Neuronal stem cell (in vitro differentiated cells): ENCODE data around the gene INPP5B.

ENCODE experiments used
- DNase-seq: peaks from one replicate; pipeline ENCODE4 v3.0.0-alpha.2; 2013; ENCODE audit warnings: low spot score
- H2AFZ ChIP-seq: one replicate; pipeline ENCODE4 v1.6.1; 2013; ENCODE audit warnings: mild to moderate bottlenecking, low read length, inconsistent platforms
- H2AK5ac ChIP-seq: 2 replicates; pipeline ENCODE4 v1.6.1; 2013; ENCODE audit warnings: low read depth, mild to moderate bottlenecking, inconsistent platforms, low read length, moderate library complexity, mixed read lengths
- H2BK120ac ChIP-seq: 2 replicates; pipeline ENCODE4 v1.6.1; 2013; ENCODE audit warnings: low read depth, mild to moderate bottlenecking, inconsistent platforms, low read length, moderate library complexity, mixed read lengths
- H2BK12ac ChIP-seq: one replicate; pipeline ENCODE4 v1.6.1; 2013; ENCODE audit warnings: low read length, inconsistent platforms
- H2BK15ac ChIP-seq: 2 replicates; pipeline ENCODE4 v1.6.1; 2013; ENCODE audit warnings: mild to moderate bottlenecking, low read length, inconsistent platforms, mixed read lengths
- H2BK5ac ChIP-seq: one replicate; pipeline ENCODE4 v1.6.1; 2013; ENCODE audit warnings: inconsistent platforms, mild to moderate bottlenecking, low read length, moderate library complexity
- H3K14ac ChIP-seq: one replicate; pipeline ENCODE4 v1.6.1; 2013; ENCODE audit warnings: low read length, inconsistent platforms
- H3K18ac ChIP-seq: 2 replicates; pipeline ENCODE4 v1.6.1; 2013; ENCODE audit warnings: low read length, inconsistent platforms
- H3K23ac ChIP-seq: 2 replicates; pipeline ENCODE4 v1.6.1; 2013; ENCODE audit warnings: low read depth, mild to moderate bottlenecking, mixed read lengths, low read length, inconsistent platforms; ENCODE audit not compliant: poor library complexity
- H3K27ac ChIP-seq: replicated peaks from 3 replicates; pipeline ENCODE4 v1.5.1; 2013; ENCODE audit warnings: low read length, inconsistent platforms
- H3K27me3 ChIP-seq, 3 experiments: 2 replicates each; pipeline ENCODE4 v1.6.1; 2013; ENCODE audit warnings: low read length in 3 of 3, mild to moderate bottlenecking in 2 of 3, inconsistent platforms in 1 of 3, low read depth in 1 of 3, mixed read lengths in 1 of 3, moderate library complexity in 1 of 3; ENCODE audit not compliant: control insufficient read depth in 3 of 3, insufficient read depth in 3 of 3
- H3K36me3 ChIP-seq, 2 donors: replicated peaks in 1 of 2; 2 replicates each; pipeline ENCODE4 v1.6.1; 2013; ENCODE audit warnings: low read length in 2 of 2; ENCODE audit not compliant: control insufficient read depth in 2 of 2, insufficient read depth in 2 of 2
- H3K4ac ChIP-seq: 2 replicates; pipeline ENCODE4 v1.6.1; 2013; ENCODE audit warnings: inconsistent platforms, mild to moderate bottlenecking, low read length, moderate library complexity
- H3K4me1 ChIP-seq, 2 donors: 1 replicate in 1 of 2; 2 replicates in 1 of 2; pipeline ENCODE4 v1.6.1; 2013; ENCODE audit warnings: low read length in 2 of 2, low read depth in 1 of 2; ENCODE audit not compliant: control insufficient read depth in 2 of 2, insufficient read depth in 1 of 2
- H3K4me2 ChIP-seq: one replicate; pipeline ENCODE4 v1.6.1; 2013; ENCODE audit warnings: mild to moderate bottlenecking, low read length, inconsistent platforms; ENCODE audit not compliant: insufficient read depth, poor library complexity, severe bottlenecking
- H3K4me3 ChIP-seq, 2 donors: 2 replicates each; pipeline ENCODE4 v1.5.1; 2013; ENCODE audit warnings: low read length in 2 of 2, mild to moderate bottlenecking in 2 of 2, inconsistent platforms in 1 of 2, moderate library complexity in 1 of 2
- H3K79me1 ChIP-seq: one replicate; pipeline ENCODE4 v1.6.1; 2013; ENCODE audit warnings: low read depth, mild to moderate bottlenecking, inconsistent platforms, low read length, moderate library complexity
- H3K9ac ChIP-seq: one replicate; pipeline ENCODE4 v1.6.1; 2013; ENCODE audit warnings: mild to moderate bottlenecking, low read depth, low read length, inconsistent platforms; ENCODE audit not compliant: poor library complexity
- H3K9me3 ChIP-seq, 2 donors: replicated peaks in 1 of 2; 2 replicates each; pipeline versions ENCODE3 to v1.6.1; 2013; ENCODE audit warnings: low read length in 2 of 2, mild to moderate bottlenecking in 2 of 2, inconsistent platforms in 1 of 2, low read depth in 1 of 2, mixed read lengths in 1 of 2, moderate library complexity in 1 of 2; ENCODE audit not compliant: control insufficient read depth in 2 of 2, insufficient read depth in 1 of 2
- H4K8ac ChIP-seq: one replicate; pipeline ENCODE4 v1.6.1; 2013; ENCODE audit warnings: low read depth, mild to moderate bottlenecking, inconsistent platforms, low read length, moderate library complexity
- H4K91ac ChIP-seq: one replicate; pipeline ENCODE4 v1.6.1; 2013; ENCODE audit warnings: low read length, low read depth, mild to moderate bottlenecking, inconsistent platforms; ENCODE audit not compliant: poor library complexity
- WGBS, 2 donors: extraction: QIAGEN DNeasy Blood & Tissue Kit; methylation state at CpG; one replicate each; pipeline ENCODE4 v1.1.7; 2013; ENCODE audit warnings: missing lambda C conversion rate in 2 of 2, mixed read lengths in 1 of 2; ENCODE audit not compliant: insufficient read length in 2 of 2, insufficient replicate concordance in 1 of 2; ENCODE audit errors: extremely low coverage in 2 of 2; 5-methylcytosine and 5-hydroxymethylcytosine counted together

INPP5B gene

GRCh38 chr1:37883671-37884070 is 63.2 kb downstream of the INPP5B start:
- Histone ChIP-seq H3K9ac (no peak overlapping the region), H3K4me1 (no peaks in the 10 kb centered on the region), H4K8ac (no peak overlapping the region), H2BK15ac (no peak overlapping the region), H3K4me2 (no peak overlapping the region), H3K9me3 (no peaks in the 10 kb centered on the region), H3K14ac (no peak overlapping the region), H2AFZ (no peak overlapping the region), H3K4ac (no peak overlapping the region), H2BK5ac (no peak overlapping the region), H3K23ac (no peak overlapping the region), H3K4me3 (no peak overlapping the region), H3K27me3 (no peaks in the 10 kb centered on the region), H3K27ac (no peak overlapping the region), H4K91ac (no peak overlapping the region), H2BK12ac (no peak overlapping the region), H3K36me3 (peaks cover 18 to 74% of the 10 kb centered on the region in 2 donors), H3K18ac (no peak overlapping the region), H2BK120ac (no peak overlapping the region), H3K79me1 (no peaks in the 10 kb centered on the region), H2AK5ac (no peak overlapping the region)
- no CpG with 5 or more reads among the region's 5 CpGs for WGBS, 2 donors
- no peak for DNase-seq

- H3K79me1 ChIP-seq = peaks cover 2% of the 10 kb centered on the region
- no peak overlapping the region for H2AFZ ChIP-seq
- H3K18ac ChIP-seq = no peak overlapping the region
- H3K23ac ChIP-seq = no peak overlapping the region
- H2BK15ac ChIP-seq = no peak overlapping the region
- H2AK5ac ChIP-seq = no peak overlapping the region
- H3K36me3 ChIP-seq = peaks cover 13 to 74% of the 10 kb centered on the region in 2 donors
- no CpG with 5 or more reads among the region's 4 CpGs for WGBS, 2 donors
- DNase-seq = no peak
- H3K14ac ChIP-seq = no peak overlapping the region
- no peaks in the 10 kb centered on the region for H3K4me1 ChIP-seq
- H3K4ac ChIP-seq = no peak overlapping the region
- no peaks in the 10 kb centered on the region for H3K9me3 ChIP-seq
- no peak overlapping the region for H3K4me2 ChIP-seq
- no peak overlapping the region for H3K4me3 ChIP-seq
- H2BK12ac ChIP-seq = no peak overlapping the region
- H2BK5ac ChIP-seq = no peak overlapping the region
- no peak overlapping the region for H3K27ac ChIP-seq
- H3K9ac ChIP-seq = no peak overlapping the region
- H4K91ac ChIP-seq = no peak overlapping the region
- H2BK120ac ChIP-seq = no peak overlapping the region
- no peak overlapping the region for H4K8ac ChIP-seq
- no peaks in the 10 kb centered on the region for H3K27me3 ChIP-seq
Observed at GRCh38 chr1:37879865-37880264, 67.0 kb downstream of the INPP5B start.

- H3K4me1 ChIP-seq = no peaks in the 10 kb centered on the region
- H3K27me3 ChIP-seq = no peaks in the 10 kb centered on the region
- no peak overlapping the region for H2AFZ ChIP-seq
- H3K14ac ChIP-seq = no peak overlapping the region
- no peak overlapping the region for H3K27ac ChIP-seq
- H2BK5ac ChIP-seq = no peak overlapping the region
- H3K18ac ChIP-seq = no peak overlapping the region
- H3K9ac ChIP-seq = no peak overlapping the region
- peak overlapping the region; percentile 71 for H3K23ac ChIP-seq
- H3K9me3 ChIP-seq = no peaks in the 10 kb centered on the region
- no peak overlapping the region for H4K8ac ChIP-seq
- no CpG with 5 or more reads among the region's 6 CpGs for WGBS, 2 donors
- H3K4me2 ChIP-seq = no peak overlapping the region
- no peak overlapping the region for H3K4ac ChIP-seq
- peaks cover 17 to 87% of the 10 kb centered on the region in 2 donors for H3K36me3 ChIP-seq
- H3K4me3 ChIP-seq = no peak overlapping the region
- no peak overlapping the region for H2BK120ac ChIP-seq
- no peak for DNase-seq
- H4K91ac ChIP-seq = no peak overlapping the region
- no peak overlapping the region for H2BK15ac ChIP-seq
- H3K79me1 ChIP-seq = peaks cover 2% of the 10 kb centered on the region
- no peak overlapping the region for H2BK12ac ChIP-seq
- H2AK5ac ChIP-seq = no peak overlapping the region
Observed at GRCh38 chr1:37878071-37878470, 68.8 kb downstream of the INPP5B start.

- H3K4ac ChIP-seq = no peak overlapping the region
- no peak overlapping the region for H3K23ac ChIP-seq
- no peak overlapping the region for H4K8ac ChIP-seq
- H3K4me3 ChIP-seq = no peak overlapping the region
- H3K27ac ChIP-seq = no peak overlapping the region
- no peak overlapping the region for H3K9ac ChIP-seq
- H4K91ac ChIP-seq = no peak overlapping the region
- H2BK5ac ChIP-seq = no peak overlapping the region
- no peaks in the 10 kb centered on the region for H3K9me3 ChIP-seq
- no peaks in the 10 kb centered on the region for H3K27me3 ChIP-seq
- H2AK5ac ChIP-seq = no peak overlapping the region
- no peak overlapping the region for H2BK12ac ChIP-seq
- no peak for DNase-seq
- H3K14ac ChIP-seq = no peak overlapping the region
- H2BK15ac ChIP-seq = no peak overlapping the region
- H3K79me1 ChIP-seq = peaks cover 4% of the 10 kb centered on the region
- H3K18ac ChIP-seq = no peak overlapping the region
- no peak overlapping the region for H2AFZ ChIP-seq
- H3K36me3 ChIP-seq = peaks cover 14 to 81% of the 10 kb centered on the region in 2 donors
- H2BK120ac ChIP-seq = no peak overlapping the region
- H3K4me2 ChIP-seq = no peak overlapping the region
- no peaks in the 10 kb centered on the region for H3K4me1 ChIP-seq
- WGBS, 2 donors = no CpG with 5 or more reads among the region's 1 CpG
Observed at GRCh38 chr1:37875833-37876232, 71.0 kb downstream of the INPP5B start.
